Amygdala (tissue), 56 donors: Measurements from ENCODE around the gene RGS1.

Experiments used
- DNase-seq, 56 donors: peaks; one replicate each; lab custom pipeline; 2025; lab: John Stamatoyannopoulos, UW

RGS1 gene

DNA sequence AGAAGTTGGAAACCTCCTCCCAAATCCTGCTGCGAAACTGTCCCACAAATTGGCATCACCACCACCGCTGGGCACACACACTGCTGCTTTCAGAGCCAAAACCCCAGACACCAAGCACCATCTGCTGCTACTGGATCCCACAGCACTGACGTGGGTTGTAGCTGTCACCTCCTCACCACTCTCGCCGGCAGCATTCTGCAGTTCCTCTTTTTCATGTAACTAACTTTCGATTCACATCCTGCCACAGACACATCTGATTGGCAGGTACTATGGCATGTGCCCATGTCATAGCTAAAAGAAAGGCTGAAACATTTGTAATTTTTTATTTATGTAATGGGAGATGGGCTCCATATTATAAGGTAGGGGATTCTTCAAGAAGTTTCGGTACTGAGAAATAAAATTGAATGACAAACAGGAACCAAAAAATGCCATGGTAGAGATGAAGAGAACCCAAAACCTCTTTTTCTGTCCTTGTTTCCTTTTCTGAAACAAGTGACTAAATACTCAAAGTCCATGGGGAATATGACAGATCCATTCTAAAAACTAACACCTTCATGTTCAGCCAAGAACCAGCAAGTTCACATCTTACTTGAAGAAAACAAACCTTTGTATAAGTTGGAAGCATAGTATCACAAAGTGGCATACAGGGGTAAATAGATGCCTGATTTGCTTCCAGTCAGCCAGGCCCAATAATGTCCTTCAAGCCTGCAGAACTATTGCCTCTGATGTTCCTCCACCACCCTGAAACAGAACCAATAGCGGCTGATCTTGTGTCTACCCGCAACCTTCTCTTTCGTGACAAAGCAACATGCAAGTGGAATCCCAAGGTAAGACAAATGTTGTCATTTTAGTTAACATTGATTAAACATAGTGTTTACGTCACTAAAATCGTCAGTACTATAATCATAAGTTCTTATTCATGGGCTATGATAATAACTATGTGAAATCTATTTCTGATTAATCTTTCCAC lies 33.8 kb downstream of the RGS1 start:
- peak in 27 of 56 donors; percentile 1 to 49 (median 11) for DNase-seq

DNA sequence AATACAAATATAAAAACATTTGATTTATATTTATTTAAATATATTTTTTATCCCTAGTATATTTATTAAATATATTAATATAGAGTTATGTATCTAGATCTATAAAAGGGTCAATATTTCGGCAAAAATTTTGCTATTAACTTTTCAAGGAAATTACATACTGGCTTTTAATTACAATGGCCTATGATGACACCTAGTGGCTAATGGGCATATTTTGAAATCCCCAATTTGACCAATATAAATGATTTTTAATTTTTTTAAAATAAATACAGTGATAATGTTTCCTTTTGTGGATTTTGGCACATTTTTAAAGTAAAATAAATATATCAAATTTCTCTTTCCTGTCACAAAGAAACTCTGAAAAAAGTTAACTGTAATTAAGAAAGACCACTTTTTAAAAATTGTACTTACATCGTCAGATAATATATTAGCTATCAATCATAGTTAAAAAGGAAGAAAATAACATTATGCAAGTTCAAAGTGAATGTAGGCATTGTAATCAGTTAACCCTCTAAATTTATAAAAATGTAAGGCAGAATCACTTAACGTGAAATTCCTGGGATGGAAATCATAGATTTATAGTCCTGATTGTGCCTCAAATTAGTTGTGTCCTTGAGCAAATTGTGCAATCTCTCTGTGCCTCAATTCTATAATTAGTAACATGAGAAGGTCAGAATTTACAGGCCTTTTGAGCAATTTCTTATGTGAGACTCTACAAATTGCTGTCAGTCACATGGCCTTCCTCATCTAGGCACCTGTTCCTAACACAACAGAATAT lies 34.7 kb downstream of the RGS1 start:
- no peak for DNase-seq

DNA sequence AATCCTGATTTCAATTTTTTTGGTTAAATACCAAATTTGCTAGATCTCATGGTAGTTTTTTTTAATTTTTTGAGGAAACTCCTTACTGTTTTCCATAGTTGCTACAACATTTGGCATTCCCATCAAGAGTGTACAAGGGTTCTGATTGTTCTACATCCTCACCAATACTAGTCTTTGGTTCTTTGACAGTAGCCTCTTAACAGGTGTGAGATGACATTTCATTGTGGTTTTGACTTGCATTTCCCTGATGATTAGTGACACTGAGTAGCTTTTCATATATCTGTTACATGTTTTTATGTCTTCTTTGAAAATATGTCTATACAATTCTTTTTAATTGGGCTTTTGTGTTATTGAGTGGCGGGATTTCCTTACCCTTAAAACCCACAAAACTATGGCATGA lies 39.5 kb downstream of the RGS1 start:
- DNase-seq: no peak

DNA sequence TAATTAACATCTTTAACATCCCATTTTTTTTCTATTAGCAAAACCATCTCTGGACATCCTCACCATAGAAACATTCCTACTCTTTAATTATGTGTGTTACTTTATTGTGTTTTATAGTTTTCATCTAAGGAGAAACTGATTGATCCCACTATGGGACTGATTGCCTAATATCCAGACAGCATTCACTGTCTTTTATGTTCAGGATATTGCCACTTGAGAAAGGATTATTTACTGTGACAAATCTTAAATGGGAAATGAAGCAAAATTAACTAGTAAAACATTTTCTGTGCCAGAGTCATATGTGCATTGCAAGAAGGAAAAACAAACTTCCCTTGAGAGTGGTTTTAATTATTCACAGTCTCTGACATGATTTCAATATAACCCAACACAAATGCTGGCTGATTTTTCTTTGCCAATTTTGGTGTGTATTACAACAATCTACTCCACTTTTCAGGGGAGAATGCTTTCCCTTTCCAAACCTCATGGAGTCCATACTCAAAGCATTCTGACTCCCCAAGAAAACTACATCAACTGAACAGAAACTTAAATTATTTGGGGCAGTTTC lies 44.6 kb downstream of the RGS1 start:
- DNase-seq: no peak

DNA sequence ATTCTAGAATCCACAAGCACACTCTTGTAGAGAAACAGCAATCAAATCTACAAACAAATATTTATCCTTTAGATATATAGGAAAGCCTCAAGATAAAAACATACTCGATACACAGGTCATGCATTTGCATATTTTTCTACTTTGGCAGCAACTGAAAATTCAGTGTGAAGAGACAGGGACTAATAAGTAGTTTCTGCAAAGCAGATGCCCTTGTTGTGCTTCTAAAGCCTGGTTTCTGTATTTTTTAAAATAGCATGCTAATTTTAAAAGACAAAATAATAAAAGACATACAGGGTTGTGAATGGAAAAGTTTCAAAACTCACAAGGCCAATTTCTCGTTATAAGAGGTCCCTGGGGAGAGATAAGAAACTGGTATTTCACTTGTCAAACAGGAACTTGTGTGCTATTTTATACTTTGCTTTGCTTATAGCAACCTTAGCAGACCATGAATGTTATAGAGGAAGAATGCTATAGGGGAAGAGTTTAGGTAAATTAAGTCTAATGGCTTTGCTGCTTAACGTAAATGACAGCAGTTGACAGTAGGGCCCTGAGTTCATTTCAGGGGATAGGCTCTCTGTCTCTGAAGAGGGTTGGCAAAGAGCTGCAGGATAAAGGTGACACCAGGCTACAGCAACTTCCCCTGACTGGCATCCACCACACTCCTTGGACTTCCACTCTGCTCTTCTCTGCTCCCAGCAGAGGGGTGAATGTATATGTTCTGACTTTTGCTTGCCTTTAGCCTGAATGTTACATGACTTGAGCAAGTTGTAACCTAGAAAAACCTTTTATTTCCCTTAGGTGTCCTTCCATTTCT lies 51.0 kb downstream of the RGS1 start:
- no peak for DNase-seq

DNA sequence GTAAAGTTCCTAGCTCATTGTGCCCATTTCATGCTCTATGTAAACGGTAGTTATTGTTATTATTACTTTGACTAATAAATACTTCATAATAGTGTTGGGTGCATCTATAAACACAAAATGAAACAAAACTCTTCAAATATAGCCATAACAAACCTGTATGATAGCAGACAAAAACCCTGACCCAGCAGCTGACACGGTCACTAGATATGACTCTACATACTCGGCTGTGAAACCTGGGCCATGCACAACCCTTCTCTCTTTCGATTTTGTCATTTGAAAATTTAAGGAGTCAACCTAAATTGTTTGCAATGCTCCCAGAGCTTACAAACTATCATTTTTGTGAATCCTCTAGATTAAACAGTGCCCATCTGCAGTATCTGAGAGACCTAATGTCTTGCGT lies 52.3 kb downstream of the RGS1 start:
- DNase-seq: no peak

DNA sequence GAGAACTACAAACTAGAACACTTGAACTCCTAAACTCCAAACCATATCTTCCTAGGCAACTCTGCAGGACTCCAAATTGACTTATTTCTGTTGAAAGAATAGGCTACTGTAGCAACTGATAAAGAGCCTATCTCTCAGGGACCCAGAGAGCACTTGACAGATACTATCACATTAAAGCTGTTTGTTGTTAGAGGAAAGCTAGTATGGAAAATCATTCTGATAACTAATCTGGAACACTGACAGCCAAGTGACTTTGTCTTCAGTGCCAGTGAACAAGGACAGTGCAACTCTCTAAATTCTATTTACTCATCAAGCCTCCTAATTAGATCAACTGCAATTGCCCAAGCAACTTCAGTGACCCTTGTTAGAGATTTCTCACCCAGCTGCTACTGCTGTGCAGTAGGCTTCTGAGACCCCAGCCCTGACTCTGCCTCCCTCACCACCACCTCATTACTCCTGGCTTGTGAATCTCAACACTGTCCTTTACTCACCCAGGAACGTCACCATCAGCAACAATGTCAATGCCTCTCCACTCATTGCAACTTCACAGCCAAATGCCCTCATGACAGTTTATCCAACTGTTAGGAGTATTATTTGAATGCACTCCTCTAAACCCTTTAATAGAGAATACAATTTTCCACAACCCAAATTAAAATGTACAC lies 53.0 kb downstream of the RGS1 start:
- DNase-seq: no peak

DNA sequence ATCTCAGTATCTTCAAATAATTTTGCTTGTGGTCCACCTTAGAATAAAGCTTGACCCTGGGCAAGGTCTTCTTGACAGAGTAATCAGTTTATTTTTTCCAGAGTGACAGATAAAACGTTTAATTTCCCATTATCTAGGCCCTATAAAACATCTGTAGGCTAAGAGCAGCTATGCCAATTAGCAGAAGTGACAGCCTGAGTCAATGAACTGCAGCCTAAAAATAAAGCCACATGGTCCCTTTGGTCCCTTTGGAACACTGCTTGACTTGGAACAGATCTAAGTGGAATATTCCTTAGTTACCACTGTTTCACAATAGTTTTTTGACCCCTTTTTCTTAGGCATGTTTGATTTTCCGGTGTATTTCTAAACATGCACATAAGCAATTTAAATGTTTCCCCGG lies 54.0 kb downstream of the RGS1 start:
- no peak for DNase-seq
